Esophagus (tissue), 2 donors: ENCODE data around the gene ETFB. TPM values are rescaled to one million over a fixed set of nuclear protein-coding genes. Genes with fewer than 3 reads are reported as not detected.

Experiments used
- H3K27ac ChIP-seq, 2 donors: one replicate each; pipeline ENCODE4 v1.5.1; 2013; ENCODE audit warnings: low read depth in 2 of 2, mild to moderate bottlenecking in 2 of 2, inconsistent platforms in 1 of 2, low read length in 1 of 2, moderate library complexity in 1 of 2
- H3K27me3 ChIP-seq, 2 donors: one replicate each; pipeline ENCODE4 v1.6.1; 2013; ENCODE audit warnings: low read length in 2 of 2, control low read depth in 1 of 2, mild to moderate bottlenecking in 1 of 2; ENCODE audit not compliant: insufficient read depth in 2 of 2, control insufficient read depth in 1 of 2
- H3K36me3 ChIP-seq, 2 donors: one replicate each; pipeline ENCODE4 v1.6.1; 2013; ENCODE audit warnings: low read length in 1 of 2; ENCODE audit not compliant: control insufficient read depth in 2 of 2, insufficient read depth in 2 of 2
- H3K4me1 ChIP-seq, 2 donors: one replicate each; pipeline ENCODE4 v1.6.1; 2013; ENCODE audit warnings: low read length in 1 of 2; ENCODE audit not compliant: control insufficient read depth in 2 of 2, insufficient read depth in 2 of 2
- H3K4me3 ChIP-seq, 2 donors: one replicate each; pipeline ENCODE4 v1.5.1; 2013; ENCODE audit warnings: low read length in 2 of 2, mild to moderate bottlenecking in 2 of 2, low read depth in 1 of 2, moderate library complexity in 1 of 2
- H3K9me3 ChIP-seq, 2 donors: one replicate each; pipeline ENCODE4 v1.6.1; 2013; ENCODE audit warnings: mild to moderate bottlenecking in 2 of 2, low read depth in 1 of 2, low read length in 1 of 2, moderate library complexity in 1 of 2; ENCODE audit not compliant: control insufficient read depth in 2 of 2, insufficient read depth in 1 of 2
- WGBS, 2 donors: extraction: QIAGEN DNeasy Blood & Tissue Kit; methylation state at CpG; one replicate each; pipeline ENCODE4 v1.1.7; 2013; 5-methylcytosine and 5-hydroxymethylcytosine counted together
- polyA plus RNA-seq, 2 donors: library from polyadenylated mRNA; stranded (reverse); fragments of 200-250 nt; gene quantifications; one replicate each; pipeline ENCODE4 v1.2.3, GENCODE V29; 2013
- donor health status: healthy with polysubstance abuse.
- donor health status: Bipolar disorder and iron deficiency.

Gene ETFB
- polyA plus RNA-seq, 2 donors: 127 to 181 TPM

GRCh38 chr19:51396175-51396574, 30.0 kb upstream of the ETFB start:
- WGBS, 2 donors: 93 to 97% methylated on average over 2 of the region's 2 CpGs
- H3K27ac ChIP-seq: no peak overlapping the region
- H3K4me3 ChIP-seq: no peak overlapping the region

GRCh38 chr19:51394050-51394836, 28.1 kb upstream of the ETFB start:
- 2 to 3% methylated on average over 44 to 45 of the region's 45 CpGs for WGBS, 2 donors
- Histone ChIP-seq H3K9me3 (no peaks in the 10 kb centered on the region), H3K4me1 (peaks cover 2 to 3% of the 10 kb centered on the region in 2 donors), H3K27ac (peak overlapping the region; percentile 68 to 89), H3K4me3 (peak overlapping the region; percentile 41 to 44), H3K36me3 (no peaks in the 10 kb centered on the region), H3K27me3 (no peaks in the 10 kb centered on the region)

More at GRCh38 chr19:51396175-51396574, 30.0 kb upstream of the ETFB start:
- Histone ChIP-seq H3K4me1 (peaks cover 0 to 3% of the 10 kb centered on the region in 2 donors), H3K27me3 (no peaks in the 10 kb centered on the region), H3K36me3 (no peaks in the 10 kb centered on the region), H3K9me3 (no peaks in the 10 kb centered on the region)

- Histone ChIP-seq H3K27ac (no peak overlapping the region), H3K4me1 (peaks cover 2 to 3% of the 10 kb centered on the region in 2 donors), H3K4me3 (no peak overlapping the region), H3K27me3 (no peaks in the 10 kb centered on the region), H3K36me3 (no peaks in the 10 kb centered on the region), H3K9me3 (no peaks in the 10 kb centered on the region)
- WGBS, 2 donors: 74 to 94% methylated on average over 1 of the region's 1 CpG
Measured at GRCh38 chr19:51392701-51393100, 26.5 kb upstream of the ETFB start.

- WGBS, 2 donors: 67 to 70% methylated on average over 8 of the region's 8 CpGs
- Histone ChIP-seq H3K9me3 (no peaks in the 10 kb centered on the region), H3K27me3 (no peaks in the 10 kb centered on the region), H3K4me1 (peaks cover 2 to 3% of the 10 kb centered on the region in 2 donors), H3K4me3 (no peak overlapping the region), H3K27ac (no peak overlapping the region), H3K36me3 (no peaks in the 10 kb centered on the region)
Measured at GRCh38 chr19:51391073-51391611, 25.0 kb upstream of the ETFB start.

- Histone ChIP-seq H3K9me3 (no peaks in the 10 kb centered on the region), H3K4me1 (peaks cover 0 to 2% of the 10 kb centered on the region in 2 donors), H3K4me3 (no peak overlapping the region), H3K36me3 (no peaks in the 10 kb centered on the region), H3K27ac (no peak overlapping the region), H3K27me3 (no peaks in the 10 kb centered on the region)
- 88 to 89% methylated on average over 13 to 14 of the region's 14 CpGs for WGBS, 2 donors
Measured at GRCh38 chr19:51389143-51389542, 23.0 kb upstream of the ETFB start.

GRCh38 chr19:51387924-51388389, 21.8 kb upstream of the ETFB start, which contains the start of gene LIM2:
TSS of gene LIM2 (minus strand) at chr19:51387974. CDS start at chr19:51387443, 531 bp downstream.
- Histone ChIP-seq H3K27ac (no peak within 1 kb of the TSS), H3K27me3 (no peaks in the 10 kb centered on the region), H3K4me3 (no peak within 1 kb of the TSS), H3K9me3 (no peaks in the 10 kb centered on the region), H3K36me3 (no peaks in the 10 kb centered on the region), H3K4me1 (peaks cover 0 to 2% of the 10 kb centered on the region in 2 donors)
- 75 to 80% methylated on average over 15 of the region's 15 CpGs for WGBS, 2 donors

GRCh38 chr19:51386882-51387520, 20.8 kb upstream of the ETFB start:
- Histone ChIP-seq H3K4me1 (peaks cover 0 to 2% of the 10 kb centered on the region in 2 donors), H3K4me3 (no peak overlapping the region), H3K36me3 (no peaks in the 10 kb centered on the region), H3K9me3 (no peaks in the 10 kb centered on the region), H3K27me3 (no peaks in the 10 kb centered on the region), H3K27ac (no peak overlapping the region)
- WGBS, 2 donors: 82 to 90% methylated on average over 14 of the region's 14 CpGs

GRCh38 chr19:51382004-51382403, 15.8 kb upstream of the ETFB start:
- 96 to 98% methylated on average over 4 of the region's 4 CpGs for WGBS, 2 donors
- no peak overlapping the region for H3K27ac ChIP-seq
- H3K36me3 ChIP-seq: no peaks in the 10 kb centered on the region
- no peaks in the 10 kb centered on the region for H3K9me3 ChIP-seq
- H3K27me3 ChIP-seq: no peaks in the 10 kb centered on the region
- no peak overlapping the region for H3K4me3 ChIP-seq
- H3K4me1 ChIP-seq: no peaks in the 10 kb centered on the region

- no peaks in the 10 kb centered on the region for H3K27me3 ChIP-seq
- H3K36me3 ChIP-seq: no peaks in the 10 kb centered on the region
- H3K9me3 ChIP-seq: no peaks in the 10 kb centered on the region
- H3K4me3 ChIP-seq: no peak overlapping the region
- no peak overlapping the region for H3K27ac ChIP-seq
- H3K4me1 ChIP-seq: no peaks in the 10 kb centered on the region
- 91 to 95% methylated on average over 9 of the region's 9 CpGs for WGBS, 2 donors
Measured at GRCh38 chr19:51380379-51380778, 14.2 kb upstream of the ETFB start.
